Keratinocyte (primary cell): Measurements from ENCODE around the gene MOCS1. TPM values are rescaled to one million over a fixed set of nuclear protein-coding genes. Genes with fewer than 3 reads are reported as not detected.

Source experiments
- DNase-seq: peaks from one replicate; pipeline ENCODE4 v3.0.0-alpha.2; 2011; ENCODE audit warnings: low read depth, missing footprints, low spot score
- FAIRE-seq: peaks from 2 replicates; lab custom pipeline; 2011; peaks lifted over from hg19 to GRCh38; lab: Jason Lieb, UNC
- H2AFZ ChIP-seq: 2 replicates; pipeline ENCODE4 v1.6.0; 2012; ENCODE audit warnings: low read length, control low read depth, inconsistent platforms; ENCODE audit not compliant: control insufficient read depth
- H3K27ac ChIP-seq: 2 replicates; pipeline ENCODE4 v1.5.1; 2011; ENCODE audit warnings: low read length; ENCODE audit not compliant: control insufficient read depth, insufficient read depth
- H3K27me3 ChIP-seq: 3 replicates; pipeline ENCODE4 v1.6.0; 2011; ENCODE audit warnings: low read length; ENCODE audit not compliant: control insufficient read depth, insufficient read depth; ENCODE audit errors: extremely low read depth
- H3K36me3 ChIP-seq, 2 experiments: 2 replicates in 1 of 2; 3 replicates in 1 of 2; pipeline ENCODE4 v1.5.1; 2011; ENCODE audit warnings: low read length in 2 of 2, mild to moderate bottlenecking in 1 of 2; ENCODE audit not compliant: control insufficient read depth in 2 of 2, insufficient read depth in 2 of 2; ENCODE audit errors: extremely low read depth in 1 of 2
- H3K4me1 ChIP-seq: 3 replicates; pipeline ENCODE4 v1.5.1; 2011; ENCODE audit warnings: low read length; ENCODE audit not compliant: control insufficient read depth, insufficient read depth; ENCODE audit errors: extremely low read depth
- H3K4me2 ChIP-seq: 3 replicates; pipeline ENCODE4 v1.6.0; 2011; ENCODE audit warnings: low read depth, low read length; ENCODE audit not compliant: control insufficient read depth, insufficient read depth; ENCODE audit errors: extremely low read depth
- H3K4me3 ChIP-seq, 3 experiments: fragments of 200-600 bp in 1 of 3; sonication (generic) in 1 of 3; 2 replicates in 2 of 3; 3 replicates in 1 of 3; pipeline ENCODE4 v1.5.1; 2011 to 2016; ENCODE audit warnings: low read length in 3 of 3, mild to moderate bottlenecking in 3 of 3, control low read depth in 2 of 3, inconsistent platforms in 1 of 3, low read depth in 1 of 3, mixed read lengths in 1 of 3, mixed run types in 1 of 3, moderate library complexity in 1 of 3; ENCODE audit not compliant: control insufficient read depth in 2 of 3, insufficient read depth in 2 of 3; ENCODE audit errors: extremely low read depth in 1 of 3
- H3K79me2 ChIP-seq: 2 replicates; pipeline ENCODE4 v1.6.0; 2012; ENCODE audit warnings: low read length; ENCODE audit not compliant: control insufficient read depth, insufficient read depth
- H3K9ac ChIP-seq: 3 replicates; pipeline ENCODE4 v1.6.0; 2011; ENCODE audit warnings: low read length; ENCODE audit not compliant: control insufficient read depth, insufficient read depth; ENCODE audit errors: extremely low read depth
- H3K9me1 ChIP-seq: 3 replicates; pipeline ENCODE4 v1.6.0; 2011; ENCODE audit warnings: low read length; ENCODE audit not compliant: control insufficient read depth, insufficient read depth; ENCODE audit errors: extremely low read depth
- H3K9me3 ChIP-seq: 2 replicates; pipeline ENCODE4 v1.5.1; 2012; ENCODE audit warnings: low read depth, low read length; ENCODE audit not compliant: control insufficient read depth
- H4K20me1 ChIP-seq: 3 replicates; pipeline ENCODE4 v1.6.0; 2011; ENCODE audit warnings: low read length; ENCODE audit not compliant: control insufficient read depth, insufficient read depth; ENCODE audit errors: extremely low read depth
- EZH2 ChIP-seq: IDR thresholded peaks from one replicate; pipeline ENCODE4 v1.6.1; 2012; ENCODE audit warnings: inconsistent platforms, mild to moderate bottlenecking, low read length, moderate library complexity
- dilution Hi-C: fragments of 300-500 bp; cut with MboI; formaldehyde crosslinking; loops from one replicate; pipeline ENCODE4 v1.7.0; 2020; ENCODE audit warnings: low sequenced_read_pairs; ENCODE audit not compliant: extremely low pct_ligation_motif_present
- polyA minus RNA-seq, 3 experiments: library from RNA; depleted of rRNA, polyadenylated mRNA; stranded (reverse); fragments of >200 nt; gene quantifications; 1 replicate in 1 of 3; 2 replicates in 1 of 3; 3 replicates in 1 of 3; pipeline ENCODE4 v1.2.3, GENCODE V29; 2011
- polyA plus RNA-seq, 5 experiments: library from polyadenylated mRNA; depleted of rRNA in 3 of 5; stranded (reverse) in 3 of 5; stranded (forward) in 1 of 5; unstranded in 1 of 5; fragments of >200 nt; gene quantifications; 1 replicate in 1 of 5; 2 replicates in 3 of 5; 3 replicates in 1 of 5; pipeline versions ENCODE4 v1.2.1 to v1.2.3, GENCODE V29; 2011 to 2012; ENCODE audit warnings: missing spikeins in 2 of 5, low read depth in 1 of 5, low replicate concordance in 1 of 5
- TF ChIP-seq, protein P1 (sequence below), 3 experiments: IDR thresholded peaks in 1 of 3; conservative IDR thresholded peaks in 1 of 3; optimal IDR thresholded peaks in 1 of 3; 2 replicates in 2 of 3; 3 replicates in 1 of 3; pipeline versions ENCODE3 to v1.5.1; 2011; ENCODE audit warnings: low read length in 3 of 3, mild to moderate bottlenecking in 3 of 3, moderate library complexity in 2 of 3, control low read depth in 1 of 3, inconsistent platforms in 1 of 3; ENCODE audit not compliant: insufficient read depth in 2 of 3; ENCODE audit errors: extremely low read depth in 1 of 3

The MOCS1 gene
- 2.2 to 2.7 TPM (median 2.5 TPM) in 3 replicates for polyA plus RNA-seq
- polyA plus RNA-seq (2011; ENCODE audit: low read depth), result 1.3 TPM
- polyA plus RNA-seq (2011; cell fraction: cytosol; rRNA removed), result 1.7 and 2.2 TPM in 2 replicates
- 2.2 and 2.3 TPM in 2 replicates for polyA plus RNA-seq (2011; cell fraction: nucleus; rRNA removed)
- polyA plus RNA-seq (2012; ENCODE audit: low replicate concordance), result 0.83 and 2.7 TPM in 2 replicates
- 5.7 to 6.4 TPM (median 6.2 TPM) in 3 replicates for polyA minus RNA-seq
- polyA minus RNA-seq (2011; cell fraction: cytosol; rRNA and poly(A)+ RNA removed), result 3.8 TPM
- polyA minus RNA-seq (2011; cell fraction: nucleus; rRNA and poly(A)+ RNA removed), result 2.0 and 2.2 TPM in 2 replicates

DNA sequence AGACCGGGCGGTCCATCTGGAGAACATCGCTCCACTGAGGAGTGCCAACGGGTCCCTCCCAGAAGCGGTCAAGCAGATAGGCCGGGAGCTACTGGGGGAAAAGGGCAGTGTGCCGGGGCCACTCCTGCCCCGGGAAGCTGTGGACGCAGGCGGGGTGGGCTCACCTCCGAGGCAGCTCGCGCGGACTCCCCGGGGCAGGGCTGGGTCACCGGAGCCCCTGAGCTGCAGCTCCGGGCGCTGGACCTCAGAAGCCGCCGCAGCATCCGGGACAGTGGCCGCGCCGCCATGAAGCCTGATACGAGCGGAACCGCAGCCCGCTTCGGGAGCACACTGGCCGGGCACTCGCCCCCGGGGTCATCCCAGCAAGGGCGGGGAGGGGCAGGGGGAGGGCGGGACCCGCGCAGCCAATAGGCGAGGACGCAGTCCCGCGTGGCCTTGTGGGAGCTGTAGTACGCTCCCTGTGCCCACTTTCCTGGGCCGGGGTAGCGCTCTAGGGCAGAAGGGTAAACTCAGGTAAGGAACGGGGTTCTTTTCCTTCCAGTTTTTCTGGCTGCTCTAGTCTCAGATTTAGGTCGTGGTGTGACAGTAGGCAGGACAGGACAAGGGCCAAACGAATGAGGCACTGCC lies at the start of gene MOCS1:
Gene MOCS1, minus strand, starts transcription at position 332 of the 627 bp plus-strand sequence. Its CDS starts 45 bp downstream, at position 287.
- Histone ChIP-seq H3K79me2 (no peaks in the 10 kb centered on the region), H3K9me3 (no peaks in the 10 kb centered on the region), H3K27me3 (peaks cover 5% of the 10 kb centered on the region), H3K27ac (no peak within 1 kb of the TSS), H2AFZ (peak within 1 kb of the TSS; percentile 77), H3K4me2 (peak within 1 kb of the TSS; percentile 74), H3K4me1 (peaks cover 2% of the 10 kb centered on the region), H3K9ac (peak within 1 kb of the TSS; percentile 49), H3K36me3 (no peaks in the 10 kb centered on the region), H3K9me1 (no peaks in the 10 kb centered on the region), H4K20me1 (no peaks in the 10 kb centered on the region), H3K4me3 (peak within 1 kb of the TSS; percentile 64 to 68 (median 68))
- DNase-seq (no peak), FAIRE-seq (no peak)
- no peak for TF ChIP-seq EZH2
- TF ChIP-seq, protein P1, sequence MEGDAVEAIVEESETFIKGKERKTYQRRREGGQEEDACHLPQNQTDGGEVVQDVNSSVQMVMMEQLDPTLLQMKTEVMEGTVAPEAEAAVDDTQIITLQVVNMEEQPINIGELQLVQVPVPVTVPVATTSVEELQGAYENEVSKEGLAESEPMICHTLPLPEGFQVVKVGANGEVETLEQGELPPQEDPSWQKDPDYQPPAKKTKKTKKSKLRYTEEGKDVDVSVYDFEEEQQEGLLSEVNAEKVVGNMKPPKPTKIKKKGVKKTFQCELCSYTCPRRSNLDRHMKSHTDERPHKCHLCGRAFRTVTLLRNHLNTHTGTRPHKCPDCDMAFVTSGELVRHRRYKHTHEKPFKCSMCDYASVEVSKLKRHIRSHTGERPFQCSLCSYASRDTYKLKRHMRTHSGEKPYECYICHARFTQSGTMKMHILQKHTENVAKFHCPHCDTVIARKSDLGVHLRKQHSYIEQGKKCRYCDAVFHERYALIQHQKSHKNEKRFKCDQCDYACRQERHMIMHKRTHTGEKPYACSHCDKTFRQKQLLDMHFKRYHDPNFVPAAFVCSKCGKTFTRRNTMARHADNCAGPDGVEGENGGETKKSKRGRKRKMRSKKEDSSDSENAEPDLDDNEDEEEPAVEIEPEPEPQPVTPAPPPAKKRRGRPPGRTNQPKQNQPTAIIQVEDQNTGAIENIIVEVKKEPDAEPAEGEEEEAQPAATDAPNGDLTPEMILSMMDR (optimal IDR thresholded peaks at IDR 0.05 in 1 of 3, IDR thresholded peaks at IDR 0.05 in 1 of 3, conservative IDR thresholded peaks at IDR 0.05 in 1 of 3; ENCODE audit: extremely low read depth in 1 of 3, insufficient read depth in 2 of 3, low read length in 3 of 3), result no peak
- dilution Hi-C loops, result no loop called here

DNA sequence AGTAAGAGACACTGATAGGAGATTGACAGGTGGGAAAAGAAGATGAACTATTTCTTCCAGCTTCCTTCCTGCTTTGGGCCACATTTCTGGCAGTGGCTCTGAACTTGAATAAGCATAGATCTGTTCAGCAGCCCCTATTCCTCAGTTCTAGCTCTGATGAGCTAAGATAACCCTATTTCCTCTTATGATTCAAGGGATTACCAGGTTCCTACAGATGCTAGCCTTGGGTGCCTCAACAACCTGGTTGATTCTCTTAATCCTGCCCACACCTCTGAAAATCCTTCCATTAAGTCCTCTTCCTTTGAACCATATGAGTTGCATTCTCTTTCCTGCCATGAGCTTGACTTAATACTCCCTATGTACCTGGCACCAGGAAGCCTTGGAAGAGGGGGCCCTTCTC lies 49.8 kb upstream of the MOCS1 start:
- no peaks in the 10 kb centered on the region for H4K20me1 ChIP-seq
- H3K79me2 ChIP-seq, result no peaks in the 10 kb centered on the region
- no peaks in the 10 kb centered on the region for H3K4me1 ChIP-seq
- DNase-seq (no peak), FAIRE-seq (no peak)
- H2AFZ ChIP-seq, result no peak overlapping the region
- no peak overlapping the region for H3K4me3 ChIP-seq
- no peak overlapping the region for H3K27ac ChIP-seq
- no peaks in the 10 kb centered on the region for H3K36me3 ChIP-seq
- H3K9me1 ChIP-seq, result no peaks in the 10 kb centered on the region
- H3K9ac ChIP-seq, result no peak overlapping the region
- dilution Hi-C loops, result no loop called here
- no peak overlapping the region for H3K4me2 ChIP-seq
- H3K27me3 ChIP-seq, result no peaks in the 10 kb centered on the region
- TF ChIP-seq, protein P1 (optimal IDR thresholded peaks at IDR 0.05 in 1 of 3, IDR thresholded peaks at IDR 0.05 in 1 of 3, conservative IDR thresholded peaks at IDR 0.05 in 1 of 3; ENCODE audit: extremely low read depth in 1 of 3, insufficient read depth in 2 of 3, low read length in 3 of 3), result no peak
- H3K9me3 ChIP-seq, result no peaks in the 10 kb centered on the region
